Measurements from ENCODE around the gene HOXA9. TPM values are rescaled to one million over a fixed set of nuclear protein-coding genes. Genes with fewer than 3 reads are reported as not detected.

The HOXA9 gene
- polyA plus RNA-seq, 1 of the 3 experiments (the other 2 are of a cell fraction) = not detected

GRCh38 chr7:27177795-27178320 is 12.5 kb upstream of the HOXA9 start (continued):
- no peak for TF ChIP-seq YY1 (IDR thresholded peaks at IDR 0.05; ENCODE audit: low read depth)

GRCh38 chr7:27176962-27177794 is 11.8 kb upstream of the HOXA9 start:
- no peak overlapping the region for H3K9ac ChIP-seq
- H3K36me3 ChIP-seq (replicated peaks in 1 of 2; ENCODE audit: control insufficient read depth in 1 of 2, insufficient read depth in 2 of 2, low read length in 1 of 2) = no peaks in the 10 kb centered on the region
- ChIA-PET POLR2A (no interaction called here), CTCF (interaction anchor here (1.0 to 12.3 kb wide), 8 partner anchors 11 to 901 kb away, joined by 3 to 205 read pairs (median 14); partner anchors contain the start of genes HOXA11 and HOXA9)
- no peaks in the 10 kb centered on the region for H4K20me1 ChIP-seq (ENCODE audit: insufficient read depth)
- no peak overlapping the region for H3K27ac ChIP-seq (ENCODE audit: low read depth in 2 of 2, low read length in 1 of 2)
- WGBS (ENCODE audit: low lambda C conversion rate) = 44% methylated on average over 22 of the region's 22 CpGs
- peaks cover 0 to 4% of the 10 kb centered on the region in 2 experiments; a peak in 1 of 4 replicates for H3K4me1 ChIP-seq (ENCODE audit: control insufficient read depth in 1 of 2, insufficient read depth in 2 of 2, low read depth in 1 of 2, low read length in 1 of 2)
- peaks cover 97% of the 10 kb centered on the region for H3K27me3 ChIP-seq (ENCODE audit: insufficient read depth)
- H3K4me3 ChIP-seq (ENCODE audit: low read depth in 2 of 2, low read length in 1 of 2) = no peak overlapping the region
- no peak for TF ChIP-seq ZBTB33 (IDR thresholded peaks at IDR 0.05; ENCODE audit: borderline replicate concordance, low read depth)
- TF ChIP-seq CTCF (IDR thresholded peaks at IDR 0.05) = no peak
- TF ChIP-seq CHD2 (IDR thresholded peaks at IDR 0.05; ENCODE audit: low read length, partially characterized antibody) = no peak
- no peak for TF ChIP-seq JUND (IDR thresholded peaks at IDR 0.05)
- TF ChIP-seq MXI1 (IDR thresholded peaks at IDR 0.05; ENCODE audit: low read depth, low read length) = no peak
- TF ChIP-seq USF1 (IDR thresholded peaks at IDR 0.05; ENCODE audit: borderline replicate concordance, low read depth) = no peak
- TF ChIP-seq ELF1 (IDR thresholded peaks at IDR 0.05) = no peak
- no peak for TF ChIP-seq SMC3 (IDR thresholded peaks at IDR 0.05; ENCODE audit: low read depth, low read length)
- no peak for TF ChIP-seq RCOR1 (IDR thresholded peaks at IDR 0.05; ENCODE audit: low read length)
- TF ChIP-seq IRF3 (IDR thresholded peaks at IDR 0.05; ENCODE audit: low read depth, low read length) = no peak
- no peak for TF ChIP-seq GABPA (IDR thresholded peaks at IDR 0.05; ENCODE audit: low read depth)
- no peak overlapping the region for H2AFZ ChIP-seq (ENCODE audit: low read depth)
- H3K9me2 ChIP-seq = no peaks in the 10 kb centered on the region
- H3K4me2 ChIP-seq = no peak overlapping the region
- no peak for DNase-seq
- no peaks in the 10 kb centered on the region for H3K79me2 ChIP-seq (ENCODE audit: insufficient read depth)
- no peaks in the 10 kb centered on the region for H3F3A ChIP-seq (replicated peaks; ENCODE audit: insufficient read depth)
- H3K9me3 ChIP-seq = no peaks in the 10 kb centered on the region
